Glutamatergic neuron (in vitro differentiated cells): ENCODE data around the gene LILRA1. TPM values are rescaled to one million over a fixed set of nuclear protein-coding genes. Genes with fewer than 3 reads are reported as not detected.

Experiments used
- DNase-seq: peaks from one replicate; pipeline ENCODE4 v3.0.0; 2022
- H3K27ac Mint-ChIP-seq: one replicate; pipeline ENCODE4 v1.8.0; 2020; ENCODE audit warnings: mild to moderate bottlenecking, mixed read lengths, inconsistent platforms; ENCODE audit not compliant: unreplicated experiment
- H3K27me3 Mint-ChIP-seq: one replicate; pipeline ENCODE4 v1.8.0; 2020; ENCODE audit warnings: mild to moderate bottlenecking, moderate library complexity, mixed read lengths, inconsistent platforms; ENCODE audit not compliant: unreplicated experiment
- H3K36me3 Mint-ChIP-seq: one replicate; pipeline ENCODE4 v1.8.0; 2020; ENCODE audit warnings: mild to moderate bottlenecking, mixed read lengths, inconsistent platforms; ENCODE audit not compliant: unreplicated experiment
- H3K4me1 Mint-ChIP-seq: one replicate; pipeline ENCODE4 v1.8.0; 2020; ENCODE audit warnings: mild to moderate bottlenecking, low read depth, mixed read lengths, inconsistent platforms; ENCODE audit not compliant: unreplicated experiment
- H3K4me3 Mint-ChIP-seq: one replicate; pipeline ENCODE4 v1.8.0; 2020; ENCODE audit warnings: mild to moderate bottlenecking, mixed read lengths, inconsistent platforms; ENCODE audit not compliant: unreplicated experiment
- H3K9me3 Mint-ChIP-seq: one replicate; pipeline ENCODE4 v1.8.0; 2020; ENCODE audit warnings: mild to moderate bottlenecking, moderate library complexity, mixed read lengths, inconsistent platforms; ENCODE audit not compliant: unreplicated experiment
- CTCF ChIP-seq: fragments of 200-600 bp; sonication (generic); IDR thresholded peaks from one replicate; pipeline ENCODE4 v1.5.0; 2021; ENCODE audit not compliant: partially characterized antibody, unreplicated experiment
- total RNA-seq: library from RNA; stranded (reverse); fragmentation: NEBNext Ultra II Directional; extraction: Animal tissue kit (Norgen Biotek cat#: 25700); gene quantifications from one replicate; pipeline ENCODE4 v1.2.1, GENCODE V29; 2021; ENCODE audit not compliant: unreplicated experiment

LILRA1 gene
- total RNA-seq, 1 donor from 2014 or later = not detected

- H3K27ac Mint-ChIP-seq = no peak overlapping the region
- H3K9me3 Mint-ChIP-seq = peaks cover 2% of the 10 kb centered on the region
- H3K36me3 Mint-ChIP-seq = peaks cover 5% of the 10 kb centered on the region
- no peaks in the 10 kb centered on the region for H3K4me1 Mint-ChIP-seq
- no peak overlapping the region for H3K4me3 Mint-ChIP-seq
- no peak for DNase-seq
- no peak for TF ChIP-seq CTCF
- H3K27me3 Mint-ChIP-seq = peaks cover 2% of the 10 kb centered on the region
Observed at GRCh38 chr19:54552913-54553310, 40.5 kb upstream of the LILRA1 start.

DNA sequence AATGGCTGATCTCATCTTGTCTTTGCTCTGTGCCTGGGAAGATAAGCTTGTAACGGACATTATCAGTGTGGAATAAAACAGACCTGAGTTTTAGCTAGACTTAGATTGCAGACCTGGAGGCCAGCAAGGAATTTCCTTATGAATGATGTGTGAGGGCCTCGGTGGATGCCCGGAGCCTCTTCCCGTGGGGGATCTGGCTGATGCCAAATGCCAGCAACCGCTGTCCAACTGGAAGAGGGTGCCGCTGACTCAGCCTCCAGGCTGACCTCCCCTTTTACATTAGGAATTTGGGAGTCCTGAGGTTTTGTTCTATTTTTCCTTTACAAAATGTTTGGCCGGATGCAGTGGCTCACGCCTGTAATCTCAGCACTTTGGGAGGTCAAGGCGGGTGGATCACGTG is 39.4 kb upstream of the LILRA1 start:
- Mint-ChIP-seq H3K4me1 (no peaks in the 10 kb centered on the region), H3K27me3 (peaks cover 2% of the 10 kb centered on the region), H3K9me3 (peaks cover 2% of the 10 kb centered on the region), H3K27ac (no peak overlapping the region), H3K36me3 (peaks cover 5% of the 10 kb centered on the region), H3K4me3 (no peak overlapping the region)
- no peak for DNase-seq
- no peak for TF ChIP-seq CTCF

DNA sequence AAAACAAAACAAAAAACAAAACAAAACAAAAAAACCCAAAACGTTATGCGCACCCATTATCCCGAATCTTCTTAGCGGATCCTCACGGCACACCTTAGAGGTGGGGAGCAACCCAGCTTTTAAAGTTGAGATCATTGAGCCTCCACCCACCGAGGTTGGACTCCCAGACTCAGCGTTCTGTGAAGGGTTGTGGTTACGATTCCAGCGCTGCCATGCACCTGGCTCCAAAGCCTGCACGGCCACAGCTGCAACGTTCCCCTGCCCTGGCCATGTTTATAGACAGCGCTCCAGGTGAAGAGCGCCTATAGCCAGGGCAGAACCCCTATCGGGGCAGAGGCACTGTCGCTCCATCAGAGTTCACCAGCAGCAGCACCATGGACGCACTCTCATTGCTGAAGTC is 38.5 kb upstream of the LILRA1 start:
- peaks cover 2% of the 10 kb centered on the region for H3K9me3 Mint-ChIP-seq
- peaks cover 5% of the 10 kb centered on the region for H3K36me3 Mint-ChIP-seq

DNA sequence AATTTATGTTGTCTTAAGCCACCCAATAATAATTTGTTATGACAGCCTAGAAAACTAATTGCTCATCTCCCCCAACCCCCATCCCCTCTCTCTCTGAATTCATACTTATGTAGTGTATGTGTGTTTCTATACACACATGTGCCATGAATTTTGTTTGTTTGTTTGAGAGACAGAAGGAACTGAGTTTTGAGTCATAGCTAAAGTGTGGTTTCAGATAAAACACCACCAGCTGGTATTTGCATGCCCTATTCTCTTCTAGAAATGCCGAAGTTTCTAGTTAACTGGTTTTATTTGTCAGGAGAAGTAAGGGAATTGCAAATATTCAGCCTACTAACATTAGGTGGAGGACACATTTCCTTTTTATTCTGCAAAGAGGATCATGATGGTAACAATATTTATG is 37.2 kb upstream of the LILRA1 start:
- H3K27ac Mint-ChIP-seq = no peak overlapping the region
- no peaks in the 10 kb centered on the region for H3K4me1 Mint-ChIP-seq
- no peak for DNase-seq
- no peak overlapping the region for H3K4me3 Mint-ChIP-seq
- TF ChIP-seq CTCF = no peak
- H3K36me3 Mint-ChIP-seq = peaks cover 5% of the 10 kb centered on the region
- H3K9me3 Mint-ChIP-seq = peaks cover 2% of the 10 kb centered on the region
- peaks cover 2% of the 10 kb centered on the region for H3K27me3 Mint-ChIP-seq

More for the DNA sequence above, 38.5 kb upstream of the LILRA1 start:
- DNase-seq = no peak
- TF ChIP-seq CTCF = no peak
- Mint-ChIP-seq H3K4me3 (no peak overlapping the region), H3K27me3 (peaks cover 2% of the 10 kb centered on the region), H3K27ac (no peak overlapping the region), H3K4me1 (no peaks in the 10 kb centered on the region)

DNA sequence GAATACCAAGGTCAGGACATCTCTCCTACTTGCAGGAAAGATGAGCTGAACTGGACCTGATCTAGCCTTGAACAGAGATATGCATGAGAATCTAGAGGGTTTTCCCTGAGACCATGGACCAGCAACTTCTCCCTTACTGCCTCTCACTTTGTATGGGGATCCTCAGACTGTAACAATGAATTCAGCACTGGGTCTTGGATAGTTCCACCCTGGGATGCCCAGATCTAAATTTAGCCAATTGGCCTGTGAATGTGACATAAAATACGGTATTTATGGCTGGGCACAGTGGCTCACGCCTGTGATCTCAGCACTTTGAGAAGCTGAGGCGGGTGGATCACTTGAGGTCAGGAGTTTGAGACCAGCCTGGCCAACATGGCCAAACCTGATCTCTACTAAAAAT is 35.1 kb upstream of the LILRA1 start:
- DNase-seq = no peak
- Mint-ChIP-seq H3K36me3 (no peaks in the 10 kb centered on the region), H3K4me1 (no peaks in the 10 kb centered on the region), H3K27ac (no peak overlapping the region), H3K9me3 (peaks cover 2% of the 10 kb centered on the region), H3K27me3 (no peaks in the 10 kb centered on the region), H3K4me3 (no peak overlapping the region)
- TF ChIP-seq CTCF = no peak
